Panc1 (cell line): ENCODE data around the gene COL23A1. TPM values are rescaled to one million over a fixed set of nuclear protein-coding genes. Genes with fewer than 3 reads are reported as not detected.

Experiments used
- ATAC-seq: fragments of 200-7000 bp; cut with Tn5 transposase; 2 replicates; pipeline ENCODE4 v1.9.1; 2020; ENCODE audit warnings: mild to moderate bottlenecking, moderate library complexity
- BruUV-seq: library from RNA; stranded (reverse); fragments of 400-500 nt; replicated peaks from 2 replicates; lab custom pipeline; 2021; lab: Mats Ljungman, UMichigan
- CTCF ChIA-PET: fragments of 300-600 bp; sonication (Branson Sonifier 250); formaldehyde crosslinking; loops from one replicate; lab custom pipeline; 2022; ENCODE audit warnings: antibody characterized with exemption; lab: Charles Lee
- POLR2A ChIA-PET: fragments of 300-600 bp; sonication (Branson Sonifier 250); formaldehyde crosslinking; loops from one replicate; lab custom pipeline; 2022; ENCODE audit warnings: antibody characterized with exemption; lab: Charles Lee
- DNase-seq: peaks from one replicate; pipeline ENCODE4 v3.0.0-alpha.2; 2010; ENCODE audit warnings: low read depth, low spot score
- H3K27ac ChIP-seq: 2 replicates; pipeline ENCODE4 v1.5.1; 2011; ENCODE audit warnings: mild to moderate bottlenecking, low read length, inconsistent platforms
- H3K27me3 ChIP-seq: fragments of 200-500 bp; sonication (Bioruptor generic); 2 replicates; pipeline ENCODE4 v1.6.0; 2014; ENCODE audit warnings: low read length, inconsistent platforms; ENCODE audit not compliant: control insufficient read depth, insufficient read depth
- H3K36me3 ChIP-seq: fragments of 200-500 bp; sonication (Bioruptor generic); 2 replicates; pipeline ENCODE4 v1.5.1; 2014; ENCODE audit warnings: inconsistent platforms, mild to moderate bottlenecking, low read length, moderate library complexity; ENCODE audit not compliant: control insufficient read depth, insufficient read depth
- H3K4me1 ChIP-seq: 2 replicates; pipeline ENCODE4 v1.5.1; 2011; ENCODE audit warnings: inconsistent platforms, mild to moderate bottlenecking, low read length, moderate library complexity; ENCODE audit not compliant: control insufficient read depth, insufficient read depth
- H3K4me3 ChIP-seq, 2 experiments: 2 replicates each; pipeline ENCODE4 v1.5.1; 2011 to 2012; ENCODE audit warnings: low read depth in 2 of 2, low read length in 2 of 2, mild to moderate bottlenecking in 2 of 2, inconsistent platforms in 1 of 2, moderate library complexity in 1 of 2
- H3K9me3 ChIP-seq: fragments of 200-500 bp; sonication (Bioruptor generic); 2 replicates; pipeline ENCODE4 v1.5.1; 2014; ENCODE audit warnings: low read depth, mild to moderate bottlenecking, inconsistent platforms, low read length, moderate library complexity; ENCODE audit not compliant: control insufficient read depth, insufficient read depth
- CTCF ChIP-seq: fragments of 450-650 bp; IDR thresholded peaks from 2 replicates; pipeline ENCODE4 v1.5.1; 2017; ENCODE audit warnings: mild to moderate bottlenecking
- POLR2AphosphoS5 ChIP-seq: IDR thresholded peaks from 2 replicates; pipeline ENCODE4 v1.6.1; 2012; ENCODE audit warnings: mild to moderate bottlenecking, low read depth, low read length, moderate library complexity
- REST ChIP-seq, 2 experiments: IDR thresholded peaks; 2 replicates each; pipeline ENCODE4 v1.6.1; 2011 to 2012; ENCODE audit warnings: low read depth in 2 of 2, control low read depth in 1 of 2, low read length in 1 of 2, mild to moderate bottlenecking in 1 of 2, moderate library complexity in 1 of 2; ENCODE audit not compliant: insufficient read depth in 1 of 2
- SIN3A ChIP-seq: IDR thresholded peaks from 2 replicates; pipeline ENCODE4 v1.6.1; 2012; ENCODE audit warnings: low read depth, mild to moderate bottlenecking, low read length, moderate library complexity, borderline replicate concordance; ENCODE audit not compliant: insufficient read depth
- TCF7L2 ChIP-seq: IDR thresholded peaks from 2 replicates; pipeline ENCODE4 v1.6.1; 2011; ENCODE audit warnings: mild to moderate bottlenecking, low read depth, low read length, inconsistent platforms
- in situ Hi-C: cut with HindIII; loops from 2 replicates; pipeline ENCODE4 v1.10.0; 2016; ENCODE audit warnings: low sequenced_read_pairs, low pct_unique_long_range_greater_than_20kb
- intact Hi-C: fragments of 100-400 bp; cut with micrococcal nuclease; formaldehyde crosslinking; loops from one replicate; pipeline ENCODE4 v1.10.0; 2022; ENCODE audit not compliant: unreplicated experiment
- total RNA-seq: library from RNA; stranded (reverse); gene quantifications from one replicate; pipeline ENCODE4 v1.2.1, GENCODE V29; 2021; ENCODE audit not compliant: unreplicated experiment

COL23A1 gene
- total RNA-seq, 1 experiment from 2014 or later, result 0.05 TPM

- DNase-seq, result no peak
- TF ChIP-seq TCF7L2, result no peak
- no peak for TF ChIP-seq REST (IDR thresholded peaks at IDR 0.05; ENCODE audit: insufficient read depth in 1 of 2, low read depth in 2 of 2, low read length in 1 of 2)
- no peak for TF ChIP-seq CTCF
- TF ChIP-seq POLR2AphosphoS5, result no peak
- TF ChIP-seq SIN3A, result no peak
- in situ Hi-C loops, result no loop called here
- ChIA-PET CTCF (no interaction called here), POLR2A (no interaction called here)
- Histone ChIP-seq H3K36me3 (no peaks in the 10 kb centered on the region), H3K27ac (no peak overlapping the region), H3K27me3 (no peaks in the 10 kb centered on the region), H3K4me3 (no peak overlapping the region), H3K4me1 (no peaks in the 10 kb centered on the region), H3K9me3 (no peaks in the 10 kb centered on the region)
- ATAC-seq, result no peak
- BruUV-seq, result no TSS peak
- intact Hi-C loops, result no loop called here
Measured at GRCh38 chr5:178391480-178391879, 198.7 kb downstream of the COL23A1 start.

GRCh38 chr5:178389796-178390195 lies 200.4 kb downstream of the COL23A1 start:
- Histone ChIP-seq H3K4me1 (no peaks in the 10 kb centered on the region), H3K27me3 (no peaks in the 10 kb centered on the region), H3K4me3 (no peak overlapping the region), H3K9me3 (no peaks in the 10 kb centered on the region), H3K36me3 (no peaks in the 10 kb centered on the region), H3K27ac (no peak overlapping the region)
- intact Hi-C loops, result no loop called here
- no peak for TF ChIP-seq REST (IDR thresholded peaks at IDR 0.05; ENCODE audit: insufficient read depth in 1 of 2, low read depth in 2 of 2, low read length in 1 of 2)
- no TSS peak for BruUV-seq
- in situ Hi-C loops, result no loop called here
- ChIA-PET POLR2A (no interaction called here), CTCF (no interaction called here)
- no peak for ATAC-seq
- DNase-seq, result no peak
